Fibroblast of the conjunctiva (primary cell): Measurements from ENCODE around the gene NOSIP.

Experiments used
- DNase-seq: peaks from one replicate; pipeline ENCODE4 v3.0.0-alpha.2; 2010; ENCODE audit warnings: low read depth

The NOSIP gene

DNA sequence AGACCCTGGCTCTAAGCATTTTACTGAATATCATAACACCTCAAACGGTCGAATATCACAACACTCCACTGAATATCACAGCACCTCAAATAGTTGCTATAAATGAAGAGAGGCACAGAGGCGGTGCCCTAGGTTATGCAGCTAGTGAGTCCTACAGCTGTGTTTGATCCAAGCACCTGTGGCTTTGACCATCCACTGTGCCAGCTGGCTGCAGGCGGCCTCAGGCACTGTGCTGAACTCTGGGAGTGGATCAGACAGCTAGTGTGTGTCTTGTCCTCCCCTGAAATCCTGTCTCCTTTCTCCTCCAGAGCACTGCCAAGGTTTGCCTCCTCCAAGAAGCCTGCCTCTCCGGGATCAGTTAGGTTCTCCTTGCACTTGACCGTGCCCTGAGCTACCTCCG, 7.3 kb downstream of the NOSIP start:
- no peak for DNase-seq

DNA sequence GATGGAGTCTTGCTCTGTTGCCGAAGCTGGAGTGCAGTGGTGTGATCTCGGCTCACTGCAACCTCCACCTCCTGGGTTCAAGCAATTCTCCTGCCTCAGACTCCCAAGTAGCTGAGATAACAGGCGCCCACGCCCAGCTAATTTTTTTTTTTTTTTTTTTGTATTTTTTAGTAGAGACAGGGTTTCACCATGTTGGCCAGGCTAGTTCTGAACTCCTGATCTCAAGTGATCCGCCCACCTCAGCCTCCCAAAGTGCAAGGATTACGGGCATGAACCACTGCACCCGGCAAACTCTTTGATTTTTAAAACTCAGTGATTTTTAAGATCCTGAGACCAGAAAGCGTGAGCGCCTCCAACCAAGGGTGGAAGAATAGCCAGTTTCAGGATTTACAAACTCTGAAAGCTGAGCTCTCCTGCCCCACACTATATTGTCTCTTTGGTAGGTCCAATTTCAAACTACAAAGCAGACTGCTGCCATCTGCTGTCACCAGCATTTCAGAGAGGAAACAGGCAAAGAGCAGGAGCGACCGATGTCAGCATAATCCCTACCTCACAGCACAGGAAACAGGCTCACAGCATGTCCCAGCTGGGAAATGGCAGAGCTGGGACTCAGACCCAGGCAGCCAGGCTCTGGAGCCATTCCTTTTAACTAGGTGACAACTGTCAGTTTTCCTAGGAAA, 9.2 kb downstream of the NOSIP start:
- DNase-seq = no peak

DNA sequence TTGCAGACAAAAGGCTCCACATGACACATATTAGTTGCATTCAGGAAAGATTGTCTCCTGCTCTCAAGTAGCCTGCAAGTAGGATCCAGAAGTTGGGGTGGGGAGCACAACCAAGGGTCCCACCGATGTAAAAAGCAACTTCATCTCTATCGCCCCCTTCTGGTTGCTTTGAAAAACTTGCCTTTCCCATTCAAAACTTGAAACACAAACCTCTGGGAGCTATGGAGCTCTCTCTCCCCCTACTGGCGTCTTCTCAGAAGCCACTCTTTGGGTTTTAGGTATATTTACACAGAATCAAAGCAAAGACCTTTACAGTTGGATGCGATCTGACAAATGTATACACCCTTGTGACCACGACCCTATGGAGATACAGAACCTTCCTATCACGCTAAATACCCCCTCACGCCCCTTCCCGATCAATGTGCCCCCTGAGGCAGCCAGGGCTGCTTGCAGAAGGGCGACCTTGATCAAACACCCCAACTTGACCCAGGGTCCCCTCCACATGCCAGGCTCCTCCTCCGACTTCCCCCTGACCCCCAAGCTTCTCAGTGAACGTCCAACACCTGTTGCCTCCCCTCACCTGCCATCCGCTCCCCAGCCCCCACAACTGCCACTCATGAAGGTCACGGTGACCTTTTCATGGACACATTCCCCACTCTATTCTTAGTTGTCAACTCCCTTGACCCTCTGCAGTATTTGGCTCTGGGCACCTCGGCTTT, 10.1 kb downstream of the NOSIP start:
- DNase-seq = peak; percentile 83

DNA sequence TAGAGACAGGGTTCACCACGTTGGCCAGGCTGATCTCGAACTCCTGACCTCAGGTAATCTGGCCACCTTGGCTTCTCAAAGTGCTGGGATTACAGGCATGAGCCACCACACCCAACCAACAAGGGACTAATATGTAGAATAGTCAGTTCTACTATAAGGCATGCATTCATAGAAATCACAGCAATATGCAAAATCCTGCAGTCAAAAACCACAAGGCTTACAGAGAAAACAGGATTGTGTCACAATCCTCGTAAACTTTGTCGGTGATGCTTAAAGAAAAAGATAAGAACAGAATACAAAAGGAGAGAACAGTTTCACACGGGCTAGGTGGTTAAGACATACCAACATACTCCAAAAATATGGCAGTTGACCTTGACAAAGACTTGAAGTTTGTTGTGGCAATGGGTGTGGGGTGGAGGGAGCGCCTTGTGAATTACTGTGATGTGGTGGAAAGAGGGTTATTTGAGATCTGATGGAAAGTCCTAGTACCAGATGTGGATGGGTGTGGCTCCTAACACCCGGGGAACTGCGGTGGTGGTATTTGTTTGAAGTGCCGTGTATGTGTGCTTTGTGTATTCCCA, 12.4 kb downstream of the NOSIP start:
- peak; percentile 53 for DNase-seq

- DNase-seq = no peak
Measured at GRCh38 chr19:49566302-49566701, 14.1 kb downstream of the NOSIP start.

DNA sequence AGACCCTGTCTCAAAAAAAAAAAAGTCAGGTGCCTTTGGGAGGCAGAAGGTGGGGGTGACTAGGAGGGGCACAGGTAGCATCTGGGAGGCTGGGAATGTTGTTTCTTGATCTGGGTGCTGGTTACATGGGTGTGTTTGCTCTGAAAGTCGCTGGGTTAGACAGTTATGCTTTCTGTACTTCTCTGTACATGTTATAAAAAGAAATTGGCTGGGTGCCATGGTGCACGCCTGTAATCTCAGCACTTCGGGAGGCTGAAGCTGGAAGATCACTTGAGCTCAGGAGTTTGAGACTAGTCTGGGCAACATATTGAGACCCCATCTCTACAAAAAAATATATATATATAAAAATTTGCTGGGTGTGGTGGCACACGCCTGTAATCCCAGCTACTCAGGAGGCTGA, 15.1 kb downstream of the NOSIP start:
- peak; percentile 13 for DNase-seq

DNA sequence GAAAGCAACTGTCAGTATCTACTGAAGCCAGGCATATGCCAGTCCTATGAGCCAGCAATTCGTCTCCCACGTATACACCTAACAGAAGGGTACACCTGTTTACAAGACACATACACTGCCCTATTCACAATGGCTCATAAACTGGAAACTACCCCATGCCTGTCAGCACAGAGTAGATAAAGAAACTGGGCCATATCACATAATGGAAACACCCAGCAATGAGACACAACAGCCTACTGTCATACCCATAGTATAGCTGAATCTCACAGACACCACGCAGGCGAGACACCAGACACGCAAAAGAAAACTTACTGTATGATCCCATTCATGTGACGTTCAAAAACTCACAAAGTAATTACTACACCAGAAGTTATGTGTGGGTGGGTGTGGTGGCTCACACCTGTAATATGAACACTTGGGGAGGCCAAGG, 15.7 kb downstream of the NOSIP start:
- no peak for DNase-seq

- DNase-seq = no peak
Measured at GRCh38 chr19:49560358-49560900, 19.9 kb downstream of the NOSIP start.

DNA sequence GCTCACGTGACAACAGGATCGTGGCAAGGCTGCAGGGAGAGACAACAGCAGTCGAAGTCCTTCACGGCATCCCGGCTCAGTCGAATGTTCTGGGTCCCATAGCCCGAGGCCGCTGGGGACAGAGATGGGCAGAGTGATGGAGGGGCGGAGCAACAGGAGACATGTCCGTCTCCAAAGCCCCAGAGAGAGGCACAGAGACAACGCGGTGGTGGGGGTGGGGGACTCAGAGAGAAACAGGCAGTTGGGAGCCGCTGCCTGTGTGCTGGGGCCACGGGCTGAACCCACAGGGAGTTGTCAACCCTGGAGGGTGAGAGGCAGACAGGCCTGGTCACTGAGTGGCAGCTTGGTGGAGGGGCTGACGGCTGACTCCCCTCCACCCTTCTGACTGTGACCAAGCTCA, 20.4 kb downstream of the NOSIP start:
- no peak for DNase-seq

GRCh38 chr19:49559443-49559842, 20.9 kb downstream of the NOSIP start:
- DNase-seq = no peak

DNA sequence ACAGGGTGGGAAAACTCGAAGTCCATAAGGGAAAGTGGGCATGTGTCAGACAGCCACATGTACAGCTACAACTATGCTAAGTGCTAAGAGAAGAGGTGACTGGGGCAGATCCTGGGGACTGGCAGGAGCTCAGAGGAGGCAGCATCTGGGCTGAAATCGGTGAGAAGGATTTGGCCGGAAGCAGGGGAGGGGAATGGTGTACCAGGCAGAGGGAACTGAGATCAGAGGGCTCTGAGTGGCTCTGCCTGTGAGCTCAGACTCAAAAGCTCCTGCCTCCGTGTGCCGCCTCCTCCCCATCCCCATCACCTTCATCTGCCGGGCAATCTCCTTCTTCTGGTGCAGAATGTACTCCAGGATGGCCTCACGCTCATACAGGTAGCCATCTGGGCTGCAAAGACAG, 21.8 kb downstream of the NOSIP start:
- DNase-seq = no peak

- DNase-seq = no peak
Measured at GRCh38 chr19:49557641-49558325, 22.6 kb downstream of the NOSIP start.

DNA sequence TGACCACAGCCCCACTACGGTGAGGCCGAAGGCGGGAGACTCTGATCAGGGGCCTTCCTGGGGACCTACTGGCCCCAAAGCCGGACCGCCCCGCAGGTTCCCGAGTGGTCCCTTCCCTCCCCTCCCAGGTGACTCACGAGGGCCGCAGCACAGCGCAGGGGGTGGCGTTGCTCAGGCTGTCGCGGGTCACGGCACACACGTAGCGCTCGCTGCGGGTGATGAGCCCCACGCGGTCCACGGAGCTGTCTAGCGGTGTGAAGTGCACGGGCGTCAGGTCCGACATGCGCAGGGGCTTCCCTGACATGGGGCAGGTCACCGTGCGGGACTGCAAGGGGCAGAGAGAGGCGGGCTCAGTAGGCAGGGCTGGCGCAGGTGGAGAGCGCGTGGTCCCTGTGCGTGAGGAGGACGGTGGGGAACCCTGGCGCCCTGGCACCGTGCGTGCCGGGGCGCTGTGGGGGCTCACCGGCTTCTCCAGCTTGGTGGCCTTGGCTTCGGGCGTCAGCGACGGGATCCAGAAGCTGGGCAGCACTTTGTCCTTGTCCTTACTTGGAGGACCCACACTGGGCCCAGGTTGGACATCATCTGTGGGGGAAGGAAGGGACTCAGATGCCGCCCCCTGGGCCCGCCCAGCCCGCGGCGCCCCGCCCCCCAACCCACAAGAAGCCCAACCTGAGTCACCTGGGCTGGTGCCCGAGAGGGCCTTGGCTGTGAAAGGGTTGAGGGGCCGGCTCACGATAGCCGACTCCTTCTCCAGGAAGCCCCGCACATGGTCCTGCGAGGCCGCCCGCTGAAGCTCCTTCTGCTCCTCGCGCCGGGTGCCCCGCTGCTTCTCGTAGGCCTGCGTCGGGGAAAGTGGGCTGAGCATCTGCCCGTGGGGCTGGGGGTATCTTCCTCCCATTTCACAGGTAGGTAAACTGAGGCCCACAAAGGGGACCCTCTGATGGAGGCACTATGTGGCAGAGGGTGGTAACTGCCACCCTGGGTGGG, 23.7 kb downstream of the NOSIP start:
- no peak for DNase-seq

- DNase-seq = peak; percentile 30
Measured at GRCh38 chr19:49555600-49556411, 24.6 kb downstream of the NOSIP start.

DNA sequence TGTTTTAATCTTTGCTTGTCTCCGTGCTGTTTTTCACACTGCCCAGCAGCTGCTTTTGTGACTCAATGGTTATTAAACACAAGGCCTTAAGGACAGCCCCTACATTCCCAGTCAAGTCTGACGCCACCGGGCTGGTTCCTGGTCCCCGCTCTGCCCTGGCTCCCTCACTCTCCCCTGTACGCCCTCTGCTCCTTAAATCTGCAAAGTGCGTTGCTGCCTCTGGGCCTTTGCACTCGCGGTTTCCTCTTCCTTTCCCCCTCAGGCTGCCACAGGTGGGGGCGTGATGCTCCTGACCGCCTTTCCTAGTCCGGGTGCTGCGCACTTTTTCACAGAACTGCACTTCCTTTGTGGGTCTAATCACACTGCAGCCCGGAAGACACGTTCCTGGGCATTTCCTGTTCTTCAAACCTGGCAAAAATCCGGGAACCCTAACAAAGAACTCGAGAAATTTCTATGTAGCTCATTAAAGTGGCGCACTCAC, 25.6 kb downstream of the NOSIP start:
- no peak for DNase-seq

DNA sequence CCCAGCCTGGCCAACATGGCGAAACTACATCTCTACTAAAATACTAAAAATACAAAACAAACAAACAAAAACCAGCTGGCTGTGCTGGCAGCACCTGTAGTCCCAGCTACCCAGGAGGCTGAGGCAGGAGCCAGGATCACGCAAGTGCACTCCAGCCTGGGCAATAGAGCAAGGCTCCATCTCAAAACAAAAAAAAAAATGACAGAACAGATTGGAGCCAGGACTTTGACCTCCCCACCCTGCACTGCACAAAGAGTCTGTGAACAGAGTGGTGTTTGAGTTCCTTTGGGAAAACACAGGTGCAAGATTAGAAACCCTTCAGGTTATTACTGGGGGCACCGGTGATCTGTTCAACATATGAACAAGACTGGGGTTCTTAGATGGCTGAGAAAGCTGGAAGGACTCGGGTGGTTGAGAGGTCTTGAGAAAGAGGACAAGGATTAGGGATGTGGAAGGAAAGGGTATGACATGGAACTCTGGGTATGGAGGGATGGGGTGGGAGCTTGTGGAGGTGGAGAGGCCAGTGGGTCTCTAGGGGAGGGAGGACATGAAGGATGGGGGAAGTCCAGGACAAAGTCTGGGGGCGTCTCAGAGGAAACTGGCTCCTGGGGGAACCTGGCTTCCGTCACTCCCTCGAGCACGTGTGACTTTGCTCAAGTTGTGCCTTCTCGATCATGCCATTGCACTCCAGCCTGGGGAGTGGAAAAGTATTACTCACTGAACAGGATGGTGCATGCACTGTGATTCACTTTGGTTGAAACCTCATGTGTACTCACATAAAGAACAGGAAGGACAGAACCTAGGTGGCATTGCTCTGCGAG, 26.7 kb downstream of the NOSIP start:
- DNase-seq = no peak

DNA sequence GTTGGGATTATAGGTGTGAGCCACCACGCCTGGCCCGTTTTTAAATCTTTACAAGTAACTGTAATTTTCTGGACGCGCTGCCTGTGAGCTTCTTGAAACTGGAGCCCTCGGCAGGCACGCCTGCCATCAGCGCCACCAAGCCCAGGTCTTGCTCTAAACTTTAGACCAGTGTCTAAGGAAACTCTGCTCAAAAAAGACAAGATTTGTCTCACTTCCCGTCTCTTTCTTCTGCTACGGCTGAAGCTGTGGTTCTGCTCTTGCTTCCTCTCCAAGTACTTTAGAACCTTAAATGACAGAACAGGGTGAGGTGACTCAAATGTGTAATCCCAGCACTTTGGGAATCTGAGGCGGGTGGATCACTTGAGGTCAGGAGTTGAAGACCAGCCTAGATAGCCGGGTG, 27.6 kb downstream of the NOSIP start:
- no peak for DNase-seq

DNA sequence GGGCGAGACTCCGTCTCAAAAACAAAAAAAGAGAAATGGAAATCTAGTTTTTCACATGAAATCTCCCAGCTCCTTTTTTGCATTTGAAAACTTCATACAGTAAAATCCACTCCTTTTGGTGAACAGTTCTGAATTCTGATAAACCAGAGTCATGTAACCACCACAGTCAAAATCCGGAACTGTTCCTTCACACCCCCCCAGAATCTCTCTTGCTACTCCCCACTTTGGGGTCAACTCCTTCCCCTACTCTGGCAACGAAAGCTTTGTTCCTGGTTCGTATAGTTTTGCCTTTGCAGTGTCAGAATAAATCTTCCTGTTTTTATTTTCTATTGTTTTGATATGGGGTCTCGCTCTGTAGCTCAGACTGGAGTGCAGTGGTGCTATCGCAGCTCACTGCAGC, 28.8 kb downstream of the NOSIP start:
- DNase-seq = no peak

GRCh38 chr19:49549045-49549444, 31.3 kb downstream of the NOSIP start:
- no peak for DNase-seq
